ENCODE results near the gene HAUS8.

HAUS8 gene

DNA sequence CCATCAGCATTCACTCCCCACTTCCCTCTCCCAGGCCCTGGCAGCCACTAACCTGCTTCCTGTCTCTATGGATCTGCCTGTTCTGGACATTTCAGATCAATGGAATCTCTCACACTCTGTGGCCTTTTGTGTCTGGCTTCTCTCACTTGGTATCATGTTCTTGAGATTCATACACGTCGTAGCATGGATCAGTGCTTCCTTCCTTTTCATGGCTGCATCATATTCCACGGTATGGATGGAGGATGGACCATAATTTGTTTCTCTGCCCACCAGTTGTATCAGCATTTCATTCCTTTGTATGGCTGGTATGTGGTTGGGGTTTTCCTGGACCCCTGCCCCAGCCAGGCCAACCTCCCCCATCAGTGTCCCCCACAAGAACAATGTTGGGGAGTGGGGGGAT, 36.5 kb upstream of the HAUS8 start:
- no peaks in the 10 kb centered on the region for H3K9me3 ChIP-seq
- H3K27ac ChIP-seq = peak overlapping the region; percentile 97
- H3K36me3 ChIP-seq = peaks cover 11% of the 10 kb centered on the region
- TF ChIP-seq, protein P1, sequence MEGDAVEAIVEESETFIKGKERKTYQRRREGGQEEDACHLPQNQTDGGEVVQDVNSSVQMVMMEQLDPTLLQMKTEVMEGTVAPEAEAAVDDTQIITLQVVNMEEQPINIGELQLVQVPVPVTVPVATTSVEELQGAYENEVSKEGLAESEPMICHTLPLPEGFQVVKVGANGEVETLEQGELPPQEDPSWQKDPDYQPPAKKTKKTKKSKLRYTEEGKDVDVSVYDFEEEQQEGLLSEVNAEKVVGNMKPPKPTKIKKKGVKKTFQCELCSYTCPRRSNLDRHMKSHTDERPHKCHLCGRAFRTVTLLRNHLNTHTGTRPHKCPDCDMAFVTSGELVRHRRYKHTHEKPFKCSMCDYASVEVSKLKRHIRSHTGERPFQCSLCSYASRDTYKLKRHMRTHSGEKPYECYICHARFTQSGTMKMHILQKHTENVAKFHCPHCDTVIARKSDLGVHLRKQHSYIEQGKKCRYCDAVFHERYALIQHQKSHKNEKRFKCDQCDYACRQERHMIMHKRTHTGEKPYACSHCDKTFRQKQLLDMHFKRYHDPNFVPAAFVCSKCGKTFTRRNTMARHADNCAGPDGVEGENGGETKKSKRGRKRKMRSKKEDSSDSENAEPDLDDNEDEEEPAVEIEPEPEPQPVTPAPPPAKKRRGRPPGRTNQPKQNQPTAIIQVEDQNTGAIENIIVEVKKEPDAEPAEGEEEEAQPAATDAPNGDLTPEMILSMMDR (IDR thresholded peaks at IDR 0.05) = no peak
- no peaks in the 10 kb centered on the region for H3K27me3 ChIP-seq
- peak overlapping the region in 1 of 2 experiments; percentile 69 for H3K4me3 ChIP-seq (ENCODE audit: low read depth in 1 of 2, low read length in 1 of 2)
- peaks cover 81 to 92% of the 10 kb centered on the region in 2 experiments for H3K4me1 ChIP-seq (ENCODE audit: control insufficient read depth in 1 of 2, insufficient read depth in 1 of 2, low read depth in 1 of 2, low read length in 1 of 2)

DNA sequence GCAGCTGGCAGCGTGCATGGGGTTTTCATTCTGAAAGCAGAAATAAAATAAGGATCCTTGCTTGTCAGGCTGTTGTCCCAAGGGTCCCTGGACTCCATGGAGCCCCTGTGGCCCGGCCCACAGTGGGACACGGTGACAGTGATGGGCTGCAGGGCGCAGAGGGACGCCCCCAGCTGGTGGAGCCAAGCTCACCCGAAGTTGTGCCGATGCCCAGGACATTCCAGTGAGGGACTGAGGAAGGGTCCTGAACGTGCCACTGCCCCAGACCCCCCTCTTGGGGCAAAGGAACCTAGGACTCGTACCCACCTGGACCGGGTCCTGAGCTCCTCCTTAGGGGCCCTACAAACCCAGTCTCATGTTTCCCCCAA, 35.3 kb upstream of the HAUS8 start:
- Histone ChIP-seq H3K4me3 (ENCODE audit: low read depth in 1 of 2, low read length in 1 of 2) (peak overlapping the region; percentile 69 to 73), H3K36me3 (peaks cover 23% of the 10 kb centered on the region), H3K27me3 (no peaks in the 10 kb centered on the region), H3K9me3 (no peaks in the 10 kb centered on the region), H3K4me1 (ENCODE audit: control insufficient read depth in 1 of 2, insufficient read depth in 1 of 2, low read depth in 1 of 2, low read length in 1 of 2) (peaks cover 76 to 92% of the 10 kb centered on the region in 2 experiments), H3K27ac (peak overlapping the region; percentile 97)
- TF ChIP-seq, protein P1 (IDR thresholded peaks at IDR 0.05) = no peak

DNA sequence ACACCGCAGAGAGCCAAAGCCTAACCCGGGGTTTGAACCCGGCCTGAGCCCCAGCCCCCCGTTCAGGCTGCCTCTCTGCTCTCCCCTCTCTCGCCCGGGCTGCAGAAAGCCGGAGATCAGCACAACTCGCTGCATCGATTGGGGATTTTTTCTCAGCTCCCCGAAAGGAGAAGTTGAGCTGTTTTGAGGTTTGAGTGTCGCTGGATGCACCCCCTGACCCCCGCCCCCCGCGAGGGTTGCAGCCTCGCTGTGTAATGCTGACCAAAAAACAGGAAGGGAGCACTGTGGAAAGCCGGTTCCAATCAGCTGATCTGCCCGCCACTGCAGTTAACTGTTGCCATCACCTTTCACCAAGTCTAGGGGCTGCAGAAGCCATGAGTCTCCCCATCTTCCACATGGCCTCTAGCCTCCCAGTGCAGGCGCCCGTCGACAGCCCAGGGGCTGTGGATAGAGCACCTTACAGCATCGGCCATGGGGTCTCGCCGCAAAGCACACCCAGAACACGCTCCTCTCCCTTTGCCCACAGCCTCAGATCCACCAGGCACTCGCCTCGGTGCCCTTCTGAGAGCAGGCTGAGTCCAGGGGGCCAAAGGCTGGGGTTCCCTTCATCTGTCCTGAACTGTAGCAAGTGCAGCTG, 34.8 kb upstream of the HAUS8 start:
- Histone ChIP-seq H3K9me3 (no peaks in the 10 kb centered on the region), H3K4me1 (ENCODE audit: control insufficient read depth in 1 of 2, insufficient read depth in 1 of 2, low read depth in 1 of 2, low read length in 1 of 2) (peaks cover 80 to 94% of the 10 kb centered on the region in 2 experiments), H3K27me3 (no peaks in the 10 kb centered on the region), H3K27ac (peak overlapping the region; percentile 97), H3K36me3 (peaks cover 26% of the 10 kb centered on the region), H3K4me3 (ENCODE audit: low read depth in 1 of 2, low read length in 1 of 2) (peak overlapping the region; percentile 69 to 73)
- TF ChIP-seq, protein P1 (IDR thresholded peaks at IDR 0.05) = peak; percentile 46

DNA sequence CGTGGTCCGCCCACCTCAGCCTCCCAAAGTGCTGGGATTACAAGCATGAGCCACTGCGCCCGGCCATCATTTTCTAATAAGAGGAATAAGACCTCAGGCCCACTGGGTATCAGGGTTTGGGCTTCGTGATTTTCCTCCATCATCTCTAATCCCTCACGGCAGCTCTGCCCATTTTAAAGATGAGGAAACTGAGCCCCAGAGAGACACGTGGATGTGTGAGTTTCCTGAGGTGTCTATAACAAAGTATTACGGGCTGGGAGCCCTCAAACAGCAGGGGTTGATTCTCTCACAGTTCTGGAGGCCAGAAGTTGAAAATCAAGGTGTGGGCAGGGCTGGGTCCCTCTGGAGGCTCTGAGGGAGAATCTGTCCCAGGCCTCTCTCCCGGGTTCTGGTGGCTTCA, 34.0 kb upstream of the HAUS8 start:
- Histone ChIP-seq H3K27ac (peak overlapping the region; percentile 97), H3K27me3 (no peaks in the 10 kb centered on the region), H3K4me3 (ENCODE audit: low read depth in 1 of 2, low read length in 1 of 2) (peak overlapping the region; percentile 69 to 73), H3K9me3 (no peaks in the 10 kb centered on the region), H3K36me3 (peaks cover 31% of the 10 kb centered on the region), H3K4me1 (ENCODE audit: control insufficient read depth in 1 of 2, insufficient read depth in 1 of 2, low read depth in 1 of 2, low read length in 1 of 2) (peaks cover 80 to 88% of the 10 kb centered on the region in 2 experiments)
- TF ChIP-seq, protein P1 (IDR thresholded peaks at IDR 0.05) = no peak

DNA sequence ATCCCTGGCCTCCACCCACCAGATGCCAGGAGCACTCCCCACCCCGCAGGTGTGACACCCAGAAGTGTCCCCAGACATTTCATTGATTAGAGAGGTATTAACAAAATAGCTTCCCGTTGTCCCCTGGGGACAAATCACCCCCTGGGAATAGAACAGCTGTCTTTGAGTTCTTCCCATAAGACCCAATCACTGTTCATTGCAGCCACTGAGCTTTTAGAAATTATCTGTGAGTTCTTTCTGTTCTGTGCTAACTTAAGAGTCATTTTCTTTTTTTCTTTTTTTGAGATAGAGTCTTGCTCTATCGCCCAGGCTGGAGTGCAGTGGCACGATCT, 33.2 kb upstream of the HAUS8 start:
- Histone ChIP-seq H3K27ac (peak overlapping the region; percentile 97), H3K9me3 (no peaks in the 10 kb centered on the region), H3K4me1 (ENCODE audit: control insufficient read depth in 1 of 2, insufficient read depth in 1 of 2, low read depth in 1 of 2, low read length in 1 of 2) (peaks cover 71 to 79% of the 10 kb centered on the region in 2 experiments), H3K27me3 (no peaks in the 10 kb centered on the region), H3K4me3 (ENCODE audit: low read depth in 1 of 2, low read length in 1 of 2) (peak overlapping the region; percentile 21 to 69), H3K36me3 (peaks cover 37% of the 10 kb centered on the region)
- TF ChIP-seq, protein P1 (IDR thresholded peaks at IDR 0.05) = no peak
